T1000 (cell line): ENCODE results near the gene DAB2IP.
"Not testable (repeated sequence)": the region's sequence is repeated elsewhere in the genome, so short reads cannot be mapped to it uniquely, and the experiment has no call there.

Experiments used
- DNase-seq: peaks from one replicate; lab custom pipeline; 2025; ENCODE audit warnings: mixed read lengths; lab: John Stamatoyannopoulos, UW

The DAB2IP gene

GRCh38 chr9:121776739-121777637 lies 125.6 kb downstream of the DAB2IP start:
- DNase-seq: no peak

- DNase-seq: no peak
Measured at GRCh38 chr9:121778252-121779225, 127.1 kb downstream of the DAB2IP start.

GRCh38 chr9:121779381-121780117 lies 128.1 kb downstream of the DAB2IP start:
- DNase-seq: no peak

GRCh38 chr9:121780177-121781040 lies 129.0 kb downstream of the DAB2IP start:
- no peak for DNase-seq

GRCh38 chr9:121781145-121781548 lies 129.7 kb downstream of the DAB2IP start:
- no peak for DNase-seq

- DNase-seq: no peak
Measured at GRCh38 chr9:121781701-121782464, 130.4 kb downstream of the DAB2IP start.

- DNase-seq: no peak
Measured at GRCh38 chr9:121782514-121783110, 131.2 kb downstream of the DAB2IP start.

GRCh38 chr9:121783111-121783510 lies 131.7 kb downstream of the DAB2IP start:
- DNase-seq: no peak

- DNase-seq: no peak
Measured at GRCh38 chr9:121783521-121784507, 132.4 kb downstream of the DAB2IP start.

GRCh38 chr9:121784731-121785411 lies 133.4 kb downstream of the DAB2IP start:
- DNase-seq: no peak

- DNase-seq: no peak
Measured at GRCh38 chr9:121785673-121786542, 134.5 kb downstream of the DAB2IP start.

GRCh38 chr9:121786543-121786948 lies 135.1 kb downstream of the DAB2IP start:
- DNase-seq: no peak

- no peak for DNase-seq
Measured at GRCh38 chr9:121786998-121787422, 135.6 kb downstream of the DAB2IP start.

- DNase-seq: no peak
Measured at GRCh38 chr9:121788686-121789366, 137.4 kb downstream of the DAB2IP start.

GRCh38 chr9:121790841-121791240 lies 139.4 kb downstream of the DAB2IP start:
- no peak for DNase-seq

- DNase-seq: not testable (repeated sequence)
Measured at GRCh38 chr9:121792476-121792875, 141.0 kb downstream of the DAB2IP start.
